Mononuclear cell (primary cell): ENCODE measurements around the gene GNA14. TPM values are rescaled to one million over a fixed set of nuclear protein-coding genes. Genes with fewer than 3 reads are reported as not detected.
A peak's percentile ranks its signal among the peaks of the same experiment; 100 is the strongest.
"Not testable (repeated sequence)": the region's sequence is repeated elsewhere in the genome, so short reads cannot be mapped to it uniquely, and the experiment has no call there.

ENCODE experiments used
- H3K27me3 ChIP-seq: 2 replicates; pipeline ENCODE4 v1.6.0; 2011; ENCODE audit warnings: low read length, control low read depth; ENCODE audit not compliant: insufficient read depth
- H3K4me1 ChIP-seq: 2 replicates; pipeline ENCODE4 v1.5.1; 2011; ENCODE audit warnings: mild to moderate bottlenecking, low read length, control low read depth; ENCODE audit not compliant: insufficient read depth
- H3K4me3 ChIP-seq: 2 replicates; pipeline ENCODE4 v1.5.1; 2011; ENCODE audit warnings: mild to moderate bottlenecking, low read length, moderate library complexity
- H3K9me3 ChIP-seq: 2 replicates; pipeline ENCODE4 v1.5.1; 2011; ENCODE audit warnings: low read depth, mild to moderate bottlenecking, control low read depth, low read length
- total RNA-seq: library from RNA; depleted of rRNA; stranded (reverse); fragments of >200 nt; gene quantifications from one replicate; pipeline ENCODE4 v1.2.3, GENCODE V29; 2012

The GNA14 gene
- total RNA-seq, result not detected

GRCh38 chr9:77648234-77649108 is at the start of gene GNA14:
TSS of gene GNA14 (minus strand) at chr9:77648322. CDS start at chr9:77647793, 529 bp downstream.
- Histone ChIP-seq H3K27me3 (peaks cover 42% of the 10 kb centered on the region), H3K4me1 (peaks cover 18% of the 10 kb centered on the region), H3K9me3 (no peaks in the 10 kb centered on the region), H3K4me3 (peak within 1 kb of the TSS; percentile 34)

- H3K4me3 ChIP-seq, result no peak overlapping the region
- no peaks in the 10 kb centered on the region for H3K4me1 ChIP-seq
- H3K27me3 ChIP-seq, result no peaks in the 10 kb centered on the region
Measured at GRCh38 chr9:77697238-77697984, 49.3 kb upstream of the GNA14 start.

GRCh38 chr9:77690723-77691122 is 42.6 kb upstream of the GNA14 start:
- not testable (repeated sequence) for H3K4me1 ChIP-seq, H3K4me3 ChIP-seq, H3K27me3 ChIP-seq, H3K9me3 ChIP-seq

More at GRCh38 chr9:77697238-77697984, 49.3 kb upstream of the GNA14 start:
- no peaks in the 10 kb centered on the region for H3K9me3 ChIP-seq

GRCh38 chr9:77690119-77690518 is 42.0 kb upstream of the GNA14 start:
- not testable (repeated sequence) for H3K4me3 ChIP-seq, H3K27me3 ChIP-seq, H3K9me3 ChIP-seq, H3K4me1 ChIP-seq

GRCh38 chr9:77687737-77688136 is 39.6 kb upstream of the GNA14 start:
- not testable (repeated sequence) for H3K4me3 ChIP-seq, H3K27me3 ChIP-seq, H3K9me3 ChIP-seq, H3K4me1 ChIP-seq

- H3K4me3 ChIP-seq, result no peak overlapping the region
- no peaks in the 10 kb centered on the region for H3K27me3 ChIP-seq
- H3K9me3 ChIP-seq, result no peaks in the 10 kb centered on the region
- H3K4me1 ChIP-seq, result peaks cover 17% of the 10 kb centered on the region
Measured at GRCh38 chr9:77680581-77680980, 32.5 kb upstream of the GNA14 start.

GRCh38 chr9:77679661-77680368 is 31.7 kb upstream of the GNA14 start:
- Histone ChIP-seq H3K4me1 (peaks cover 17% of the 10 kb centered on the region), H3K27me3 (no peaks in the 10 kb centered on the region), H3K4me3 (no peak overlapping the region), H3K9me3 (no peaks in the 10 kb centered on the region)

GRCh38 chr9:77679088-77679487 is 31.0 kb upstream of the GNA14 start:
- H3K4me1 ChIP-seq, result peaks cover 17% of the 10 kb centered on the region
- no peak overlapping the region for H3K4me3 ChIP-seq
- no peaks in the 10 kb centered on the region for H3K27me3 ChIP-seq
- H3K9me3 ChIP-seq, result no peaks in the 10 kb centered on the region

- Histone ChIP-seq H3K4me1 (peaks cover 17% of the 10 kb centered on the region), H3K9me3 (no peaks in the 10 kb centered on the region), H3K4me3 (no peak overlapping the region), H3K27me3 (no peaks in the 10 kb centered on the region)
Measured at GRCh38 chr9:77677957-77678535, 29.9 kb upstream of the GNA14 start.

GRCh38 chr9:77677397-77677796 is 29.3 kb upstream of the GNA14 start:
- H3K9me3 ChIP-seq, result no peaks in the 10 kb centered on the region
- no peaks in the 10 kb centered on the region for H3K27me3 ChIP-seq
- no peak overlapping the region for H3K4me3 ChIP-seq
- H3K4me1 ChIP-seq, result peaks cover 17% of the 10 kb centered on the region

GRCh38 chr9:77673941-77674791 is 26.0 kb upstream of the GNA14 start:
- H3K4me1 ChIP-seq, result peaks cover 10% of the 10 kb centered on the region
- H3K4me3 ChIP-seq, result no peak overlapping the region
- H3K9me3 ChIP-seq, result no peaks in the 10 kb centered on the region
- H3K27me3 ChIP-seq, result no peaks in the 10 kb centered on the region

GRCh38 chr9:77672183-77672582 is 24.1 kb upstream of the GNA14 start:
- no peaks in the 10 kb centered on the region for H3K27me3 ChIP-seq
- H3K4me1 ChIP-seq, result no peaks in the 10 kb centered on the region
- no peak overlapping the region for H3K4me3 ChIP-seq

GRCh38 chr9:77667151-77667550 is 19.0 kb upstream of the GNA14 start:
- no peaks in the 10 kb centered on the region for H3K9me3 ChIP-seq
- no peak overlapping the region for H3K4me3 ChIP-seq

More at GRCh38 chr9:77672183-77672582, 24.1 kb upstream of the GNA14 start:
- H3K9me3 ChIP-seq, result no peaks in the 10 kb centered on the region

GRCh38 chr9:77663754-77664153 is 15.6 kb upstream of the GNA14 start:
- no peaks in the 10 kb centered on the region for H3K27me3 ChIP-seq
- H3K9me3 ChIP-seq, result no peaks in the 10 kb centered on the region
- H3K4me3 ChIP-seq, result no peak overlapping the region
- H3K4me1 ChIP-seq, result no peaks in the 10 kb centered on the region

More at GRCh38 chr9:77667151-77667550, 19.0 kb upstream of the GNA14 start:
- H3K27me3 ChIP-seq, result no peaks in the 10 kb centered on the region
- H3K4me1 ChIP-seq, result no peaks in the 10 kb centered on the region
